Heart left ventricle (tissue), 13 donors: ENCODE results near the gene B4GALT5.

Experiments used
- CTCF ChIP-seq, 12 donors: fragments of 200-600 bp; sonication (generic) in 4 of 12; IDR thresholded peaks; one replicate each; pipeline versions ENCODE4 v1.5.0 to v1.8.0; 2018 to 2022; ENCODE audit warnings: antibody characterized with exemption in 12 of 12, mild to moderate bottlenecking in 5 of 12
- POLR2A ChIP-seq, 2 donors: fragments of 450-650 bp; IDR thresholded peaks; one replicate each; pipeline ENCODE4 v1.6.1; 2017; ENCODE audit warnings: antibody characterized with exemption in 2 of 2, mild to moderate bottlenecking in 2 of 2, moderate library complexity in 2 of 2
- donor health status: ischemic (EF 13 %, LVEDD 7.1; RV severe dilation, severe dysfunction).
- donor health status: DM: no; HTN: yes; CAD: no.
- donor health status: DM: no; HTN: no; CAD: no.
- donor health status: ischemic (EF 25% LVEDD 6.9; RV normal size, moderate dysfunction).
- donor health status: ischemic (EF 25% LVEDD 5.7; RV mildly dilated, moderate dysfunction).
- donor health status: ischemic (EF 35%, LVEDD 5.7; RV mildly dilated, moderate dysfunction).
- donor health status: nonischemic (EF 11% LVEDD 7.7; RV severe dilation, severe dysfunction).
- donor health status: DM: yes; HTN: yes; CAD: no.
- donor health status: PGD.
- donor health status: ischemic (EF 29% LVEDD 5.4; RV normal size, mild dysfunction).
- donor health status: nonischemic (EF 23%, LVEDD 6.1; RV moderate dilation, normal function).

DNA sequence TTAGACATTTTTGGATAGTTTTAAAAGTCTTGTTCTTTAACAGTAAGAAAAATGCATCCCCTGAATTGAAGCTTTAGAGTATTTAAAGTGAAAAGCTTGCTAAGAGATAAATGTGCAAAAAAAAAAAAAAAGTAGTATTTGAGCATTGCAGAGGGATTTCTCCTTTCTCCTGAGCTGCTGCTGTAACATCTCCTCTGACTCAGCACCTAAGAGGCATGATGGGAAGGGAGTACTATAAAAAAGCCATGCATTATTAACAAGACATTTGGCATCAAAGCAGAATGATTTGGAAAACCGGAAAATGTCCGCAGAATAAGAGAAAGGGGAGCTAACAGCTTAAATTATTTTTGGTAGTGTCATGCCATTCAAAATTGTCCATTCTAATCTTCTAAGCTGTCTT is 27.9 kb downstream of the B4GALT5 start:
- TF ChIP-seq CTCF (IDR thresholded peaks at IDR 0.05) (no peak), POLR2A (IDR thresholded peaks at IDR 0.05) (no peak)
